Fibroblast of skin of abdomen (primary cell): ENCODE measurements around the gene TAL2.

Experiments used
- DNase-seq: peaks from one replicate; pipeline ENCODE4 v3.0.0-alpha.2; 2013

The TAL2 gene

DNA sequence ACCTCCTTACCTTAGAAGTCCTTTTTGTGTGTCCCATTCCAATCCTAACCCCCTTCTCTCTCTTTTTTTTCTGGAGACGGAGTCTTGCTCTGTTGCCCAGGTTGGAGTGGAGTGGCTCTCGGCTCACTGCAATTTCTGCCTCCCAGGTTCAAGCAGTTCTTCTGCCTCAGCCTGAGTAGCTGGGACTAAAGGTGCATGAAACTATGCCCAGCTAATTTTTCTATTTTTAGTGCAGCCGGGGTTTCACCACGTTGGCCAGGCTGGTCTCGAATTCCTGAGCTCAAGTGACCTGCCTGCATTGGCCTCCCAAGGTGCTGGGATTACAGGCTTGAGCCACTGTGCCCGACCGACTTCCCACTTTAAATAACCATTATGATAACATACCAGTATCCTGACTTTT, 49.6 kb downstream of the TAL2 start:
- no peak for DNase-seq

DNA sequence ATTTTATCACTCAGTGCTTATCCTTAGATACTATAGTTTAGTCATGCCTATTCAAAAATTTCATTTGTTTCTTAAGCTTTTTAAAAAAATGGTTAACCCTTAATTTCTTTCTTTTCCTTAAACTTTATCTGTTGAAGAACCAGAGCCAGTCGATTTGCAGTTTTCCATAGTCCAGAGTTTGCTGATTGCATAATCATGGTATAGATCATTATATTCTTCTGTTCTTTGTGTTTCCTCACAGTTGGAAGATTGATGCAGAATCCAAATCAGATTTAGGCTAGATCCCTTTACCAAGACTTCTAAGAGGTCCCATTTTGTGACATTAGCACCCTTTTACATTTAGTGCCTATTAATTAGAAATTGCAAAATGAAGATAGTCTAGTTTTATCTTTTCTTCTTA, 50.0 kb downstream of the TAL2 start:
- DNase-seq = no peak
